HG03432 (cell line): Measurements from ENCODE around the gene EHF.

Experiments used
- ATAC-seq: cut with Tn5 transposase; IDR thresholded peaks from one replicate; pipeline ENCODE4 v1.9.1; 2021; ENCODE audit warnings: mild to moderate bottlenecking, moderate library complexity; ENCODE audit not compliant: unreplicated experiment

EHF gene

DNA sequence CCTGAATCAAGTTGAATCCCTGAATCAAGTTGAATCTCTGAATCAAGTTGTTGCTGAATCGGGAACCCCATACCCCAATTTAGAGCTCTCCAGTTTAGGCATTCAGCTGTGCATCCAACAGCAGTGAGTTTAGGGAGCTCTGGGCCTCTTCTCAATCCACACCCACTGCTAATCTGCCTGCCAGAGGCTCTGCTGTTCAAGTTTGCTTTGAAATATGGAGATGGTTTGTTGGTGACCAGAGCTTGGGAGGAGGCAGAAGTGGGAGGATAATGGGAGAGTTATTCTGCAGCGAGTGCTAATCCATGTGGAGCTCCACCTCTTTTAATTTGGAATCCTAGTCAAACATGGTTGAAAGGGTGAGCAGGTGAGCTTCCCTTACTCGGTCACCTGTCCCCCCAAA lies 22.4 kb downstream of the EHF start:
- ATAC-seq: no peak

DNA sequence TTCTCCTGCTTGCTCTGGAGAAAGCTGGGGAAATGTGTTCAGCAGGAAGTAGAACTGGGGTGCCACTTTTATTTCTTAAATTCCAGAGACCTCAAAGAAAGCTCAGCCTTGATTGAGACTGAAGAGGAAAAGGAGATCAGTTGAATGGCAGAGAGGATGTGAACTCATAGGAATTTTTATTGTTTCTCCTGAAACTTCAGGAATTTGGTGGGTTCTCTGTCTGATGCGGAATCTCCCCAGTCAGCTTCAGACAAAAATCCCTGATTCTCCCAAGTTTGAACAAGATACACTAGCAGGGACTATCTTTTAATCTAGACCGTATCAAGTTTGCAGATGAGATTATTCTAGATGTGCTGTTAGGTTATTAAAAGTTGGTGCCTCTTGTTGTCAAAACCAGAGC lies 23.0 kb downstream of the EHF start:
- no peak for ATAC-seq

DNA sequence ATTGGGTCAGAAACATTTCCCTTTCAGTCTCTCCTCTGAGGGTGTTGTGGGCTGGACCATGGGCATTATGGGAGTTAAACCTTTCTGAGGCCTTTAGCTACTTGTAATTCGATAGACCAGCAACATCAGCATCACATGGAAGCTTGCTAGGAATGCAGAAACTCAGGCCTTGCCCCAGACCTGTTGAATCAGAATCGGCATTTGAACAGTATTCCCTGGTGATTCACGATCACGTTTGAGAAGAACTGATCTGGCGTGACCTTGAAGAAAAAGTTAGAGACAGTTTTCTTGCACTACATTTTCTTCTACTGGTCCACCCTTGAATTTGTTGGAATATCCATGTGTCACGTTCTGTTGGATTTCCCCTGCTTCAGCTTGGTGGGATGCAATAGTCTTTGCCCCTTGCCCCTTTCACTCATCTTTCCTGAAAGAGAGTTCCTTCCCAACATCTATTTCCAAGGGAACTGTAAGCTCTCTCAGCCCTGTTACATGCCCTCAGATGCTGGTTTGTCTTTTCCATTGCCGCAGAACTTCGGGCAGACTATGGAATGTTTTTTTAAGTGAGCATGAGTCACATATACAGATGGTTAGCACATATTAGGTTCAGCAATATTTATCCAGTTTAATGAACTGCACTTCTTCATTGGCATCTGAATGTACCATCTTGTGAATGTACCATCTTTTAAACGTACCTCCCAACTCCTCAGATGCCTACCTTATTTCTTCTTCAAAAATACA lies 23.9 kb downstream of the EHF start:
- no peak for ATAC-seq

DNA sequence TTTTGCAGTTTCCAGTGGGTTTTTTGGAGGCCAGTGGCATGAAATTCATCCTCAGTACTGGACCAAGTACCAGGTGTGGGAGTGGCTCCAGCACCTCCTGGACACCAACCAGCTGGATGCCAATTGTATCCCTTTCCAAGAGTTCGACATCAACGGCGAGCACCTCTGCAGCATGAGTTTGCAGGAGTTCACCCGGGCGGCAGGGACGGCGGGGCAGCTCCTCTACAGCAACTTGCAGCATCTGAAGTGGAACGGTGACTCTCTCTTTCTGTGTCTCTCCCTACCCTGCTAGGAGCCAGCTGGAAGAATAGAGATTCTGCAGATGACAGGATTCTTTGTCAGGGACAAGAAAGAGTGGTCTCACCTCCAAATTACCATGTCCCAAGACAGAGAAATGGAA lies 25.5 kb downstream of the EHF start:
- no peak for ATAC-seq

DNA sequence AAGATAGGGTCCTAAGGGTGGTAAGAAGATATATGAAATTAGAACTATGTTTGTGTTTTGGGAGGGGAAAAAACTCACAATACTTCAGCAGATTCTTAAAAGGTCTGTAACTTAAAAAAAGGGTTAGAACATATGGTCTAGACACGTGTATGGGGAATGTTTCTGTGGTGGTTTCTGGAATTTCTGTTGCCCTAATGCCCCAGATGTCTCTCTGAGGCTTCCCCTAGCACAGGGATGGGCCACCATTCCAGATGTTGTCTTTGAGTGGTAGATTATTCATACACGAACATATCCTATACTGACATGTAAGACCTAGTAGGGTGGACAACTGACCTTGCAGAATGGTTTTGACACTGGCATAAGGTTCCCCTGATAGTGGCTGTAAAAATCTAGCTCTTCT lies 26.2 kb downstream of the EHF start:
- ATAC-seq: no peak

DNA sequence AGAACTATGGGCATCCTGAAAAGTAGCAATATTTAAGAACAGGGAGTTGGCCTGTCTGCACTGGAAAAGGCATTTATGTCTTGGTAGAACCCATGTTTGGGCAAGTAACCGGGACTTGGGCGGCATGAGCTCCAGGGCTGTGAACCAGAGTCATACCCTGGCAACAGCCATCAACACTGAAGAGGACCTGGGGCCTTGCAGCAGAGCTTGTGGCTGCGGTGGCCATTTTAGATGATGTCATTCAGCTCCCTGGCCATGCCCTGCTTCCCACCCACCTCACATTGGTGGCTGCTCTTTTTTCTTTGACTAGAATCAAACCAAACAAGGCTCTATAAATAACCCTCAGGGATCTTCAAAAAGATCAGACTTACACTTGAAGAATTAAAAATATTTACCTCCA lies 26.6 kb downstream of the EHF start:
- ATAC-seq: no peak

DNA sequence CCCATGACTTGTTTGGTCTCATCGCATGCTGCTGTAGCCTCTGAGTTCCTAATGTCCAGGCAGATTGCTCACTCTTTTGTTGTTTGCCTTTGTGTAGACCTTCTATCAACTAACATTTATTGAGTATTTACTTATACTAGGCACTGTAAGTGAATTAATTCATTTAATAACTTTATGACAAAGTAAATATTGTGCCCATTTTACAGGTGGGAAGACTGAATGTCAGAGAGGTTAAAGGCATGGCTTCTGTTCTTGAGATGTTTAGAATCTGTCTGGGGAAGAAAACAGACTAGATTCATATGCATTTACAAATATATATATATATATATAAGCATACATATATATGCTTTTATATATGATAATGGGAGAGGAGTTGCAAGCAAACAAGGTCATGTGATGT lies 27.1 kb downstream of the EHF start:
- no peak for ATAC-seq

DNA sequence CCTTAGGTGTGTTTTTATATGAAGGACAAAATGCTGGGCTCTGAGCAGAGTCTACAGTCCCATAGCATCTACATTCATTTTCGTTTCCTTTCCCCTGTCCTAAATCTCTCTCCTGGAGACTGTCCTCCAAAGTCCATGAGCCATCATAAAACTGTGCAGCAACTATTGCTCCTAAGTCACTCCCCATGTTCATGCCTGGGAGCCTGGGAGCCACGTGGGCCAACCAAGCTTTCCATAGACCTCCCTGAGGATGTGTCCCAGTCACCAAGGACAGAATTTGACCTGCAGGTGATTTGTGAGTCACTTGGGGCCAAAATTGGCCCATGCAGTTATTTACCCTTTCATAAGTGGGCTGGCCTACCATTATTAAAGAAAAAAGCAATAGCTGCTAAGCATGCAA lies 28.7 kb downstream of the EHF start:
- ATAC-seq: no peak

DNA sequence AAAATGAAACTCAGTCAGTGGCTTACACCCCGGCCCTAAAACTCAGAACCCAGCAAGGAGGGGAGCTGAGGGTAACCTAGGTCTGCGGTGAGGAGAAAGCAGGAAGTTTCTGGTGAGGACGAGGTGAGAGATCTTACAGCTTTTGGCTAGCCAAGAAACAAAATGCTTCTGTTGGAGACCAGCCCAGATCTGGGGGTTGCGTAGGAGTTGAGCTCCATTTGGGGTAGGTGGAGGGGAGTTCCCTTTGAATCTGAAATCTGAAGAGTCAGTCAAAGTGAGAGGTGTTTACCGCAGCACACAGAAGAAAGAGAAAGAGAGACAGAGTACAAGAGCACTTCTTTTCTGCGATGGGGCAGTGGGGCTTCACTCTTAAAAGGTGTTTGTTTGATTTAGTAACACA lies 29.6 kb downstream of the EHF start:
- ATAC-seq: peak; percentile 95

DNA sequence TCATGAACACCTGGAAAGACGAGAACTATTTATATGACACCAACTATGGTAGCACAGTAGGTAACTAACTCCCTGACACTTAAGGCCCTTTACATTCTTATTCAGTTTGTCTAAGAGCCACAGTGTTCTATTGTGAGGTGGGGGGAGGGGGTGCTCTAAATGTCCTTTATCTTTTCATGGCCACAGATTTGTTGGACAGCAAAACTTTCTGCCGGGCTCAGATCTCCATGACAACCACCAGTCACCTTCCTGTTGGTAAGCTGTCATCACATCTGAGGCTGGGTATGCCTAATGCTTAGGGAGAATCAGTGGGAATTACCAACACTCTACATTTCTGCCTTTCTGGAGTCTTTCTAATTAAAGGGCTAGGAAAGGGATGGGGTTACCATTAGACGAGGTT lies 30.7 kb downstream of the EHF start:
- ATAC-seq: no peak

DNA sequence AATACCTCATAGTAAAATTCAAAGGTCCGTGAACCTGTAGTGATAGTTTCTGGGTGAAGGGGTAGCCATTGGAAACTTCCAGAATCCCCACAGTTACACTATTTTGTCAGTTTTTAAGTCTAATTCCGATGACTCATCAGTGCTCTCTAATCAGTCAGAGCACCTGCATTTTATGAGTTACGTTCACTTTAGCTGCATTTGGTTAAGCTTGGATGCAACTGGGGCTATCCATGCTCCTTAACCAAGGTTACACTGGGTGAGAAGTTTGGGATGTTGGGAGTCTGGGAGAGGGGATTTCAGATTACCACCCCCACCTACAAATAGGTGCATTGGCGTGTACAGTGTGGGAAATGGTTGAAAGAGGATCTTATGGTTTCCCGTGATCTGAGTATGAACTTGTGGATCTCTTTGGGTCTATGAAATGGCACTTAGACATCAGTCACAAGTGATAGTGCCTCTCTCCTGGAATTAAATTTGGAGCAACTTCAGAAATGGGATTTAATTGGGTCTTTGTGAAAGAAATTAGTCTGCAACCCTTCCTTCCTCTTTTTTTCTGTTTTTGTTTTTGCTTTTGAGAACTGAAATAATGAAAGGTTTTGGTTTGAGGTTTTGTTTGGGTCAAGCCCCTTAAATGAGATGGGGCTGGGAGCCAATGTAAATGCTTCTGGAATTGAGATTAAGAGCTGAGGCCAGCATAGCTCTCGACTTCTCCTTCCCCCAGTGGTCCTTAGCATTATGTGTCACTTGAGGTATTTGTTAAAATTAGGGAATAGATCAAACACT lies 31.5 kb downstream of the EHF start:
- peak; percentile 23 for ATAC-seq

DNA sequence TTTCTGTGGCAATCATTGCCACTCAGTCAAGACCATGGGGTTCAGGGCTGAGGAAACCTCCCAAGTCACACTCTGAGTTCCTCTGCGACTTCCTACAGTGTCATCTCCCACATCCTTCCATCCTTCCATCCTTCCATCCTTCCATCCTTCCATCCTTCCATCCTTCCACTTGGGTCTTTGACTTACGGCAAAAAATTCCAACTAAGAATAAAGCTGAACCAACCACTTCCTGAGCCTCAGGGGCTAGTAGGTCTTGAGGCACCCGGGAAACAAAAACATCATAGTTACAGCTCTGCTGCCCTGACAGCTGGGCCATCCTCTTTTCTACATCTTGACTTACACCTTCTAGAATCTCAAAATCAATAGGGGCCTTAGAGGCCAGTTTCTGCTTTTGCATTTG lies 32.1 kb downstream of the EHF start:
- no peak for ATAC-seq

DNA sequence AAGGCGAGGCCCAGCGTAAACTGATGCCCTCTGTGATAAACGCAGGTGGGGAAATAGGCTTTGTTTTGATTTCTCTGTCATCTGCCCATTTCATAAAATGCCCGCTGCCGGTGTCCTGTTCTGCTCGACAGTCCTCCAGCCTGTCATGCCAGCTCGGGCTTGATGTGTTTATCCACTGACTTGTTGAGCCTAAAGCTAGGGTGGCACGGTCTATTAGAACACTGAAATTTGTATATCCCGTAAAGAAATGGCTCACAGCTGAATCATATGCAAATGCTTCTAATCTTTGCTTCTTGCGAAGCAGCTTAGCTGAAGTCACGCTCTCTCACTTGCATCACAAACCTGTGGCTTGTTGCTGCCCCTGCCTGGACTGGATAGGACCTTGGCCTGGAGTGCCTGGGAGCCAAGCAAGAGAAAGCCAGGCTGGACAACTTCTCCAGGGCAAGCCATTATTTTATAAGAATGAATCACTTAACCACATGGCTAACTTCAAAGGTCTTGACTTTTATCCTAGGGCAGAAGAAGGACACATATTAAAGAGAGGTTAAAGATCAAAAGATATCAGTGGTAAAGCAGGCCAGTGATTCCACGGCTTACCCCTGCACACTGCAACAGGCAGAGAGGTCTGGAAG lies 33.1 kb downstream of the EHF start:
- ATAC-seq: no peak

DNA sequence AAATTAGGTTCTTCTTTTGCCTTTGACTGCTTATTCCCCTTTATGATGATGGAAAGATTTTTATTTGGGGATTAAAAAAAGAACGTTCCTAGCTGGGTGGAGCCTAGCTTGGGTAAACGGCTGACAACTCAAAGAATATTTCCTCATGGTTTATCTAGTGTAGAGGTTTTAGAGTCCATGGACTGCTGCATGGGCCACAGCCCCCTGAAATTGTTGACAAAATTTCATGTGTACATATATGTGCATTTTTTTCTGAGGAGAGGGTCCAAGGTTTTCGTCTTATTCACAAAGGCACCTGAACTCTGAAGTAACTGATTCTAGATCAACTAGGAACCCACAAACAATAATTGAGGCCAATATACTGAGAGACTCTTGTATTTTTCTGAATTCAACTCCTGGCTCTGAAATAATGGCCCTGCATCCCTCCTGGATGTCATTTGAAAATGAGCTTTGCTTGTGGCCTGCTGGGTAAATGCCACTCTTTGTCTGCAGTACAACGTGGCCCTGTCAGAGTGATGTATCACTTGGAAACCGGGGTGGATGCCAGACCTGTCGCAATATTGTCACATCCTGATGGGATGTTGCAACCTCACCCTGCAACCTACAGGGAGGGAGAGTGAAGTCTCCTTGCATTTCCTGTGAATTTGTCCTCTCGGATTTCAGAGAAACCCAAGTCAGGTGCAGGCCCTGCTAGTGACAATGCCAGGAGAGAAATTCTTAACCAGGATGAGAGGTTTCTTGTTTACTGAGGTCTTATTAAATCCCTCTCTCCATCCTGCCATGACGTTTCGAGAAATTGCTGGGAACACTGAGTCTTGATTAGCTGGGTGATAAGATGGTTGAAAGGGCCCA lies 33.8 kb downstream of the EHF start:
- ATAC-seq: no peak

DNA sequence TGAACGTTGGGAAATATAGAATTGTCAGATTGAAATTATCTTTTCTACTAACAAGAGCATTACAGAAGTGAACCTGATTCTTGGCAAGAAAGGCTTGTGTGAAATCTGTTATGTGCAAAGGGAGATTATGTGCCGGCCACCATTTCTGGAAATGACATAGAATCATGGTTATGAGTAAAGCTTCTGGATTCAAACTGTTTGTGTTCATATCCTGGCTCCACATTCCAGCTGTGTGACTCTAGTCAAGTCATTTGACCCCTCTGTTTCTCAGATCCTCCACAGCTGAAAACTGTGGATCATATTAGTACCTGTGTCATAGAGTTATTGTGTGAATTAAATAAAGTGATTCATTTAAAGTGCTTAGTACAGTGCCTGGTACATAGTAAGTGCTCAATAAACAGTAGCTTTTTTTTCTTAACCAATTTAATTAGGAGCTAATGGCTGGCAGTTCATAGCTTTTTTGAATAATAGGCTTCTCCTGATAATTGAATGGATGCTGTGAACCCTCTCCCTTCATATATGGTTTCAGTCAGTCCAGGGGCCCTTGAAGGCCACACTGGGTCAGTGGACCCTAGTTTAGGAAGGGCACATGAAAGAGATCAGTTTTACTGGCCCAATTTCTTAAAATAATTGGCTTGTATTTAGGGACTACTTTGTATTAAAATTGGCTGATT lies 34.6 kb downstream of the EHF start:
- ATAC-seq: no peak

DNA sequence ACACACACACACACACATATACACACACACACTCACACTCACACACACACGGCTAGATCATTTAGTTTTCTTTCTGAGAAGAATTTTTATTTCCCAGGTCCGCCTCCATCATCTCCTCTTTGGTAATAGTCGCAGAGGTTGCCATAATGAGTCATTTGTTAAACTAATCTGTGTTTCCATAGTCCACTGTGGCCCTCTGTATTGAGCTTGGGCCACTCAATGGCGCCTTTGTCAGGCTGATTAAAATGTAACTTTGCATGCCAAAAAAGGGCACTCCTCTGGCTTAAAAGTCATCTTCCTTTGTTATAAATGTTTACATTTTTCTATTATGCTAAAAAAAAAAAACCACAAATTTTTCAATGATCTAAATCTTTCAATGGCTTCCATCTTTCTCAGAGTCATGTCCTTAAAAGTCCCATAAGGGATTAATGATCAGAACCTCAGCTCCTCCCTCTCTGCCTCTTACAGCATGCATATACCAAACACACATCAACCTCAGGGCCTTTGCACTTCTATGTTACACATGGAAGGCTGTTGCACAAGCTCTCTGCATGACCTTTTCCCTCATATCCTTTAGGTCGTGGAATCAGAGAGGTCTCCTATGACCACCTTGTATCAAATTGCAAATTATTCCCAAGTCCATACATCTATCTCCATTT lies 35.3 kb downstream of the EHF start:
- no peak for ATAC-seq

DNA sequence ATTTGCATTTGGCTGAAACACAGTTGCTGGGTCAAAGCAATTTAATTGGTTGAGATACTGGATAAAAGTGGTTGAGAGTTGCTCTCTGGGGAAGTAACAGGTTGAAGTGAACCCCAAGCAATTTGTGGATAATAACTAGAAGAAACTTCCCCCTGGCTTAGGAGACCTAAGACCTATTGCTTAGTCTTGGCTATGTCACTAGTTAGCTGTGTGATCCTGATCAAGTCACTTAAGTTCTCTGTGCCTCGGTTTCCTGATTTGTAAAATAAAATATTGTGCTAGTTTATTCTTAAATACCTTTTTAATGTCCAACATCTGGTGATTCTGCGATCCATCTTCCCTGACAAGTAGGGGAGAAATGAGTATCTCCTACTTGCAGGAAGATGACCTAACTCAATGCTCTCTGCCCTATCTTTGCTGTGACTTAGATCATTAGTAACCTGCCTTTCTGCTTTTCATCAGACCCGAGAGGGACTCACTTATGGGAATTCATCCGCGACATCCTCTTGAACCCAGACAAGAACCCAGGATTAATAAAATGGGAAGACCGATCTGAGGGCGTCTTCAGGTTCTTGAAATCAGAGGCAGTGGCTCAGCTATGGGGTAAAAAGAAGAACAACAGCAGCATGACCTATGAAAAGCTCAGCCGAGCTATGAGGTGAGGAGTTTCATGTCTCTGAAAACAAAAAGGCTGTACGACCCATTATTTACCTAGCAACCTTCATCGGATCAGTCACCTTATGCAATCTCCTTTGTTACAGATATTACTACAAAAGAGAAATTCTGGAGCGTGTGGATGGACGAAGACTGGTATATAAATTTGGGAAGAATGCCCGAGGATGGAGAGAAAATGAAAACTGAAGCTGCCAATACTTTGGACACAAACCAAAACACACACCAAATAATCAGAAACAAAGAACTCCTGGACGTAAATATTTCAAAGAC lies 37.5 kb downstream of the EHF start:
- ATAC-seq: no peak

DNA sequence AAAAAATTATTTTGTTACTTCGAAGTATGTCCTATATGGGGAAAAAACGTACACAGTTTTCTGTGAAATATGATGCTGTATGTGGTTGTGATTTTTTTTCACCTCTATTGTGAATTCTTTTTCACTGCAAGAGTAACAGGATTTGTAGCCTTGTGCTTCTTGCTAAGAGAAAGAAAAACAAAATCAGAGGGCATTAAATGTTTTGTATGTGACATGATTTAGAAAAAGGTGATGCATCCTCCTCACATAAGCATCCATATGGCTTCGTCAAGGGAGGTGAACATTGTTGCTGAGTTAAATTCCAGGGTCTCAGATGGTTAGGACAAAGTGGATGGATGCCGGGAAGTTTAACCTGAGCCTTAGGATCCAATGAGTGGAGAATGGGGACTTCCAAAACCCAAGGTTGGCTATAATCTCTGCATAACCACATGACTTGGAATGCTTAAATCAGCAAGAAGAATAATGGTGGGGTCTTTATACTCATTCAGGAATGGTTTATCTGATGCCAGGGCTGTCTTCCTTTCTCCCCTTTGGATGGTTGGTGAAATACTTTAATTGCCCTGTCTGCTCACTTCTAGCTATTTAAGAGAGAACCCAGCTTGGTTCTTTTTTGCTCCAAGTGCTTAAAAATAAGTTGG lies 38.3 kb downstream of the EHF start:
- no peak for ATAC-seq
